ENCODE data around the gene RNF115.
"Not testable (repeated sequence)": the region's sequence is repeated elsewhere in the genome, so short reads cannot be mapped to it uniquely, and the experiment has no call there.

The RNF115 gene

DNA sequence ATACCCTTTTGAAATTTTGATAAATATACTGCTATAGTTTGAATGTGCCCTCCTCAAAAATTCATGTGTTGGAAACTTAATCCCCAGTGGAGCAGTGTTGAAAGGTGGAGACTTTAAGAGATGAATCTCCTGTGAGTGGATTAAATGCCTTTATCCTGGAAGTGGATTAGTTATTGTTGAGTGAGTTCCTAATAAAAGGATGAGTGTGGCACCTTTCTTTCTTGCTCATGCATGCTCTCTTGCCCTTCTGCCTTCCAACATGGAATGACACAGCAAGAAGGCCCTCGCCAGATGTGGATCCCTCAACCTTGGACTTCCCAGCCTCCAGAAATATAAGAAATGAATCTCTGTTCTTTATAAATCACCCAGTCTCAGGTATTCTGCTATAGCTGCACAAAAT, 52.8 kb downstream of the RNF115 start:
- no peak overlapping the region for H3K4me3 ChIP-seq (ENCODE audit: low read depth, low read length)
- peaks cover 19% of the 10 kb centered on the region for H3K36me3 ChIP-seq
- TF ChIP-seq CTCF (IDR thresholded peaks at IDR 0.05; ENCODE audit: low read depth, low read length): no peak
- no peaks in the 10 kb centered on the region for H3K4me1 ChIP-seq
- no peaks in the 10 kb centered on the region for H3K27me3 ChIP-seq
- no peaks in the 10 kb centered on the region for H3K9me3 ChIP-seq
- DNase-seq: no peak

GRCh38 chr1:145768004-145768403, 55.9 kb downstream of the RNF115 start:
- not testable (repeated sequence) for H3K27me3 ChIP-seq, DNase-seq
- H3K36me3 ChIP-seq: peaks cover 21% of the 10 kb centered on the region

DNA sequence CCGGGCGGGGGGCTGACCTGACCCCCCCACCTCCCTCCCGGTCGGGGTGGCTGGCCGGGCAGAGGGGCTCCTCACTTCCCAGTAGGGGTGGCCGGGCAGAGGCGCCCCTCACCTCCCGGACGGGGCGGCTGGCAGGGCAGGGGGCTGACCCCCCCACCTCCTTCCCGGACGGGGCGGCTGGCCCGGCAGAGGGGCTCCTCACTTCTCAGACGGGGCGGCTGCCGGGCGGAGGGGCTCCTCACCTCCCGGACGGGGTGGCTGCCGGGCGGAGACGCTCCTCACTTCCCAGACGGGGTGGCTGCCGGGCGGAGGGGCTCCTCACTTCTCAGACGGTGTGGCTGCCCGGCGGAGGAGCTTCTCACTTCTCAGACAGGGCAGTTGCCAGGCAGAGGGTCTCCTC, 57.0 kb downstream of the RNF115 start:
- DNase-seq; H3K9me3 ChIP-seq; H3K4me1 ChIP-seq; H3K27me3 ChIP-seq; H3K4me3 ChIP-seq (ENCODE audit: low read depth, low read length): not testable (repeated sequence)
- peaks cover 26% of the 10 kb centered on the region for H3K36me3 ChIP-seq

More at GRCh38 chr1:145768004-145768403, 55.9 kb downstream of the RNF115 start:
- not testable (repeated sequence) for H3K4me3 ChIP-seq (ENCODE audit: low read depth, low read length); H3K9me3 ChIP-seq; H3K4me1 ChIP-seq

GRCh38 chr1:145765585-145766360, 58.1 kb downstream of the RNF115 start:
- not testable (repeated sequence) for H3K27me3 ChIP-seq; DNase-seq; H3K9me3 ChIP-seq; H3K4me3 ChIP-seq (ENCODE audit: low read depth, low read length); H3K4me1 ChIP-seq
- peaks cover 29% of the 10 kb centered on the region for H3K36me3 ChIP-seq

GRCh38 chr1:145765127-145765526, 58.8 kb downstream of the RNF115 start:
- H3K27me3 ChIP-seq; H3K4me1 ChIP-seq; H3K4me3 ChIP-seq (ENCODE audit: low read depth, low read length); H3K9me3 ChIP-seq; DNase-seq: not testable (repeated sequence)
- peaks cover 26% of the 10 kb centered on the region for H3K36me3 ChIP-seq

DNA sequence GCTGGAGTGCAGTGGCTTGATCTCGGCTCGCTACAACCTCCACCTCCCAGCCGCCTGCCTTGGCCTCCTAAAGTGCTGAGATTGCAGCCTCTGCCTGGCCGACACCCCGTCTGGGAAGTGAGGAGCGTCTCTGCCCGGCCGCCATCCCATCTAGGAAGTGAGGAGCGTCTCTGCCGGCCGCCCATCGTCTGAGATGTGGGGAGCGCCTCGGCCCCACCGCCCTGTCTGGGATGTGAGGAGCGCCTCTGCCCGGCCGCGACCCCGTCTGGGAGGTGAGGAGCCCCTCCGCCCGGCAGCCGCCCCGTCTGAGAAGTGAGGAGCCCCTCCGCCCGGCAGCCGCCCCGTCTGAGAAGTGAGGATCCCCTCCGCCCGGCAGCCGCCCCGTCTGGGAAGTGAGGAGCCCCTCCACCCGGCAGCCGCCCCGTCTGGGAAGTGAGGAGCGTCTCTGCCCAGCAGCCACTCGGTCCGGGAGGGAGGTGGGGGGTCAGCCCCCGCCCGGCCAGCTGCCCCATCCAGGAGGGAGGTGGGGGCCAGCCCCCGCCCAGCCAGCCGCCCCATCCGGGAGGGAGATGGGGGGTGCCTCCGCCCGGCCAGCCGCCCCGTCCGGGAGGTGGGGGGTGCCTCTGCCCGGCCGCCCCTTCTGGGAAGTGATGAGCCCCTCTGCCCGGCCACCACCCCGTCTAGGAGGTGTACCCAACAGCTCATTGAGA, 59.5 kb downstream of the RNF115 start:
- H3K27me3 ChIP-seq; H3K4me3 ChIP-seq (ENCODE audit: low read depth, low read length); H3K4me1 ChIP-seq; DNase-seq; H3K9me3 ChIP-seq: not testable (repeated sequence)
- H3K36me3 ChIP-seq: peaks cover 26% of the 10 kb centered on the region

DNA sequence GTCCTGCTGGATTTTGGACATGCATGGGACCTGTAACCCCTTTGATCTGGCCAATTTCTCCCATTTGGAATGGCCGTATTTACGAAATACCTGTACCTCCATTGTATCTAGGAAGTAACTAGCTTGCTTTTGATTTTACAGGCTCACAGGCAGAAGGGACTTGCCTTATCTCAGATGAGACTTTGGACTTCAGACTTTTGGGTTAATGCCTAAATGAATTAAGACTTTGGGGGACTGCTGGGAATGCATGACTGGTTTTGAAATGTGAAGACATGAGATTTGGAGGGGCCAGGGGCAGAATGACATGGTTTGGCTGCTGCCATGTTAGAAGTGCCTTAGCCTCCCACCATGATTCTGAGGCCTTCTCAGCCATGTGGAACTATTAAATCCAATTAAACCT, 61.9 kb downstream of the RNF115 start:
- not testable (repeated sequence) for H3K9me3 ChIP-seq

DNA sequence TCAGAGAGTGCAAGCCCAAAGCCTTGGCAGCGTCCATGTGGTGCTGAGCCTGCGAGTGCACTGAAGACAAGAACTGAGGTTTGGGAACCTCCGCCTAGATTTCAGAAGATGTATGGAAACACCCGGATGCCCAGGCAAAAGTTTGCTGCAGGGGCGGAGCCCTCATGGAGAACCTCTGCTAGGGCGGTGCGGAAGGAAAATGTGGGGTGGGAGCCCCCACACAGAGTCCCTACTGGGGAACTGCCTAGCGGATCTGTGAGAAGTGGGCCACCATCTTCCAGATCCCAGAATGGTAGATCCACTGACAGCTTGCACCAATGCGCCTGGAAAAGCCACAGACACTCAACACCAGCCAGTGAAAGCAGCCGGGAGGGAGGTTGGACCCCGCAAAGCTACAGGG, 62.4 kb downstream of the RNF115 start:
- not testable (repeated sequence) for H3K9me3 ChIP-seq; DNase-seq; H3K27me3 ChIP-seq; H3K4me1 ChIP-seq; H3K4me3 ChIP-seq (ENCODE audit: low read depth, low read length)
- peaks cover 20% of the 10 kb centered on the region for H3K36me3 ChIP-seq

More for the DNA sequence above, 61.9 kb downstream of the RNF115 start:
- not testable (repeated sequence) for H3K4me1 ChIP-seq; DNase-seq; H3K4me3 ChIP-seq (ENCODE audit: low read depth, low read length); H3K27me3 ChIP-seq
- peaks cover 20% of the 10 kb centered on the region for H3K36me3 ChIP-seq

DNA sequence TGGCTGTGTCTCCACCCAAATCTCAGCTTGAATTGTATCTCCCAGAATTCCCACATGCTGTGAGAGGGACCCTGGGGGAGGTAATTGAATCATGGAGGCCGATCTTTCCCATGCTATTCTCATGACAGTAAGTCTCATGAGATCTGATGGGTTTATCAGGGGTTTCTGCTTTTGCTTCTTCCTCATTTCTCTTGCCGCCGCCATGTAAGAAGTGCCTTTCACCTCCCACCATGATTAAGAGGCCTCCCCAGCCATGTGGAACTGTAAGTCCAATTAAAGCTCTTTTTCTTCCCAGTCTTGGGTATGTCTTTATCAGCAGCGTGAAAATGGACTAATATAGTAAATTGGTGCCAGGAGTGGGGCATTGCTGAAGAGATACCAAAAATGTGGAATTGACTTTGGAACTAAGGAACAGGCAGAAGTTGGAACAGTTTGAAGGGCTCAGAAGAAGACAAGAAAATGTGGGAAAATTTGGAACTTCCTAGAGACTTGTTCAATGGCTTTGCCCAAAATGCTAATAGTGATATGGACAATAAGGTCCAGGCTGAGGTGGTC, 63.4 kb downstream of the RNF115 start:
- H3K4me3 ChIP-seq (ENCODE audit: low read depth, low read length); H3K4me1 ChIP-seq; DNase-seq; H3K9me3 ChIP-seq; H3K27me3 ChIP-seq: not testable (repeated sequence)
- peaks cover 20% of the 10 kb centered on the region for H3K36me3 ChIP-seq

DNA sequence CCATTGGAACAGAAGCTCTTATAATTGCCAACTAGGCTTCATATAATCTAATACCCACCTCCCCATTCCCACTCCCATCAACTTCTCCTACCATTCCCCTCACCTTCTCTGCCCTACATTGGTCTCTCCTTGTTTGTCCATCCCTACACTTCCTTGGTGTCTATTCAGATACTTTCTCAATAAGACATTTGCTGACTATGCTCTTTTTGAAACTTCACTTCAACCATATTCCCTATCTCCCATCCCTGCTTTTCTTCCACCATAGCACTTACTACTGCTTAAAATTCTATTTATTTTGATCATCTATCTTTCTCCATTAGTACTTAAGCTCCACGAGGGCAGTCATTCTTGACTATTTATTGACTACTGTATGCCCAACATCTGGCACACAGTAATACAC, 64.2 kb downstream of the RNF115 start:
- DNase-seq: no peak
- Histone ChIP-seq H3K4me3 (ENCODE audit: low read depth, low read length) (no peak overlapping the region), H3K36me3 (peaks cover 20% of the 10 kb centered on the region), H3K4me1 (no peaks in the 10 kb centered on the region), H3K9me3 (peaks cover 3% of the 10 kb centered on the region), H3K27me3 (no peaks in the 10 kb centered on the region)
- TF ChIP-seq CTCF (IDR thresholded peaks at IDR 0.05; ENCODE audit: low read depth, low read length): no peak

Data from BE2C (cell line).